GM12873 (cell line): ENCODE data around the gene ASB6.

Source experiments
- TF ChIP-seq, protein P1 (sequence below): IDR thresholded peaks from 2 replicates; pipeline ENCODE4 v1.5.1; 2012; ENCODE audit warnings: low read depth, mild to moderate bottlenecking, moderate library complexity, low read length, control low read depth; ENCODE audit not compliant: insufficient read depth; ENCODE audit errors: missing control alignments

The ASB6 gene

GRCh38 chr9:129601082-129601674 is 40.8 kb downstream of the ASB6 start:
- TF ChIP-seq, protein P1, sequence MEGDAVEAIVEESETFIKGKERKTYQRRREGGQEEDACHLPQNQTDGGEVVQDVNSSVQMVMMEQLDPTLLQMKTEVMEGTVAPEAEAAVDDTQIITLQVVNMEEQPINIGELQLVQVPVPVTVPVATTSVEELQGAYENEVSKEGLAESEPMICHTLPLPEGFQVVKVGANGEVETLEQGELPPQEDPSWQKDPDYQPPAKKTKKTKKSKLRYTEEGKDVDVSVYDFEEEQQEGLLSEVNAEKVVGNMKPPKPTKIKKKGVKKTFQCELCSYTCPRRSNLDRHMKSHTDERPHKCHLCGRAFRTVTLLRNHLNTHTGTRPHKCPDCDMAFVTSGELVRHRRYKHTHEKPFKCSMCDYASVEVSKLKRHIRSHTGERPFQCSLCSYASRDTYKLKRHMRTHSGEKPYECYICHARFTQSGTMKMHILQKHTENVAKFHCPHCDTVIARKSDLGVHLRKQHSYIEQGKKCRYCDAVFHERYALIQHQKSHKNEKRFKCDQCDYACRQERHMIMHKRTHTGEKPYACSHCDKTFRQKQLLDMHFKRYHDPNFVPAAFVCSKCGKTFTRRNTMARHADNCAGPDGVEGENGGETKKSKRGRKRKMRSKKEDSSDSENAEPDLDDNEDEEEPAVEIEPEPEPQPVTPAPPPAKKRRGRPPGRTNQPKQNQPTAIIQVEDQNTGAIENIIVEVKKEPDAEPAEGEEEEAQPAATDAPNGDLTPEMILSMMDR = no peak

- TF ChIP-seq, protein P1 = no peak
Measured at GRCh38 chr9:129598089-129598596, 43.8 kb downstream of the ASB6 start.

GRCh38 chr9:129597355-129598088 is 44.4 kb downstream of the ASB6 start:
- TF ChIP-seq, protein P1 = no peak

DNA sequence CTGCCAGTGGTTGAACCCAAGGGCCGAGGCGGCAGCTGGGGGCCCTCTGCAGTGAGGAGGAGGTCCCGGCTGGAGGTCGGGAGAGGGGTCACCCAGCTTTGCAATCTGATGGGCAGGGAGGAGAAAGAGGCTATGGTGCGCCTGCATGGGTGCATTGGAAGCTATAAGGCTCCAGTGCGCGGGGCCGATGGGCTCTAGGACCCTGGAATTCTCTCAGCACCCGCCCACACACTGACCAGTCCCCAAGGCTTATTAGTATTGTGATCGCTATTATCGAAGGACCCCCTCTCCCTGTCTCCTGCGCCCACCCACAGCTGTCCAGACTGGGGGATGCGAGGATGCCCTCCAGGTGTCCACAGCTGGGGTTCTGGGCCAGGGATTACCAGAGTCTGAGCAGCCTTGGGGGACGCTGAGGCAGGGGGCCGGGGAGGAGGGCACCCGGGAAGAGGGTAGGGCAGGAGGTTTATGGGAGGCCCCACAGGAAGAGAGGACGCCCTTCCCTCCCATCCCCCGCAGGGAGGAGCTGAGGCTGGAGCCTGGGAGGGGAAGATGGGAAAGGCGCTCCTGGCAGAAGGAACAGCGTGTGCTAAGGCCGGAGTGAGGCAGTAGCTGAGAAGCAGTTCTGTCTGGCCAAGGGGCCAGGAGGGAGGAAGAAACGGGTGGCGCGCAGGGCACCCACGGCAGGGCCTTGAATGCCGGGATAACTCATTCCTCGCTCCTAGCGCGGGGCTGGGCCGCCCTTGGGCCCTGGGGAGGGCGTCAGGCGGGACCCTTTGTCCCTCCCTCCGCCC is 45.2 kb downstream of the ASB6 start:
- TF ChIP-seq, protein P1 = no peak

DNA sequence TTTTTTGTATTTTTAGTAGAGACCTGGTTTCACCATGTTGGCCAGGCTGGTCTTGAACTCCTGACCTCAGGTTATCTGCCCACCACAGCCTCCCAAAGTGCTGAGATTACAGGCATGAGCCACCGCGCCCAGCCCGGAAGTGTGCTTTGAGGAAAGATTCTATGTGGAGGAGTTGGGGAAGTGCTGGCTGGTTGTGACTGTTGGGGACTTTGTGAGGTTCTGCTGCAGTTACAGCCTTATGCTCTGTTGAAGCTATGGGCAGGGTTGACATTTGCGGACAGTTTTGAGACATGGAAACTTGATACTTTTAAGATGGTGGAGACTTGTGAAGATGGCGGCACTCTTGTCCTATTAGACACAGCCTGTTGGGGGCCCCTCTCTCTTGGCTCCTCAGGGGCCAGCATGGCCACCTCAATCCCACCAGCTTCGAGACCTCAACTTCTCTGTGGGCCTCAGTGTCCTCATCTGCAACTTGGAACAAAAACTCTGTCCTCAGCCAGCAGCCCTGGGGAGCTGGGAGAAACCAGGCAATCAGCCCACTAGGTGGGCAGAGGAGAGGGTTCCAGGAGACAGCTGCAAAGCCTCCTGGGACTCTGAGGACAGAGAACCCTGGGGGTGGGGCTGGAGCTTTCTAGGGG is 45.9 kb downstream of the ASB6 start:
- TF ChIP-seq, protein P1 = no peak

DNA sequence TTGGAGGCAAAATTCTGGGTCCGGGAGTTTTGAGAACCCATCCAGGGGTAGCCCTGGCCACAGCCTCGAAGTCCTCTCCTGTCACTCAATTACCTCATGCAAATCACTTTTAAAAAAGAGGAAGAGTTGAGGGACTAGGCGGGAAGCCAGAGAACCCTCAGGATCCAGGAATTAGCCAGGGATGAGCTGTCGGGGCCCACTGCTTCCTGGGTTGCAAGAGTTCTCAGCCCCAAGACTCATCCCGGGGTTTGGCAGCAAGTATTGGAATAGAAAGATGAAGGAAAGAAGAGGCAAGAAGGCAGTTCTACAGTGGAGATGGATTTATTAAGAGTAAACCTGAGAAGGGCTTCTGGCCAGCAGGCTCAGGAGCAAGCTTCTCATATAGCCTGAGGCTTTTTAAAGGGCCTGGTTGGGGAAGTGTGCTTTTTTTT is 46.6 kb downstream of the ASB6 start:
- TF ChIP-seq, protein P1 = no peak
